MG63 (cell line): ENCODE measurements around the gene ZFPM1. TPM values are rescaled to one million over a fixed set of nuclear protein-coding genes. Genes with fewer than 3 reads are reported as not detected.

Experiments used
- DNase-seq: peaks from one replicate; pipeline ENCODE4 v3.0.0-alpha.2; 2020
- H3K27me3 ChIP-seq: fragments of 250-450 bp; sonication (Bioruptor Pico); 2 replicates; pipeline ENCODE4 v1.5.1; 2020; ENCODE audit warnings: mild to moderate bottlenecking, moderate library complexity
- H3K36me3 ChIP-seq: fragments of 250-450 bp; sonication (Bioruptor Pico); 2 replicates; pipeline ENCODE4 v1.5.1; 2020; ENCODE audit warnings: mild to moderate bottlenecking, moderate library complexity
- H3K4me3 ChIP-seq: fragments of 250-450 bp; sonication (Bioruptor Pico); 2 replicates; pipeline ENCODE4 v1.5.1; 2020; ENCODE audit warnings: mild to moderate bottlenecking, moderate library complexity
- H3K9me3 ChIP-seq: fragments of 250-450 bp; sonication (Bioruptor Pico); 2 replicates; pipeline ENCODE4 v1.5.1; 2020; ENCODE audit warnings: mild to moderate bottlenecking, moderate library complexity
- total RNA-seq: library from RNA; depleted of rRNA; stranded (reverse); fragments of >200 nt; shearing (Covaris generic); gene quantifications from 2 replicates; pipeline ENCODE4 v1.2.3, GENCODE V29; 2014; ENCODE audit warnings: low replicate concordance

The ZFPM1 gene
- total RNA-seq, 1 experiment from 2014 or later = 0.33 TPM

DNA sequence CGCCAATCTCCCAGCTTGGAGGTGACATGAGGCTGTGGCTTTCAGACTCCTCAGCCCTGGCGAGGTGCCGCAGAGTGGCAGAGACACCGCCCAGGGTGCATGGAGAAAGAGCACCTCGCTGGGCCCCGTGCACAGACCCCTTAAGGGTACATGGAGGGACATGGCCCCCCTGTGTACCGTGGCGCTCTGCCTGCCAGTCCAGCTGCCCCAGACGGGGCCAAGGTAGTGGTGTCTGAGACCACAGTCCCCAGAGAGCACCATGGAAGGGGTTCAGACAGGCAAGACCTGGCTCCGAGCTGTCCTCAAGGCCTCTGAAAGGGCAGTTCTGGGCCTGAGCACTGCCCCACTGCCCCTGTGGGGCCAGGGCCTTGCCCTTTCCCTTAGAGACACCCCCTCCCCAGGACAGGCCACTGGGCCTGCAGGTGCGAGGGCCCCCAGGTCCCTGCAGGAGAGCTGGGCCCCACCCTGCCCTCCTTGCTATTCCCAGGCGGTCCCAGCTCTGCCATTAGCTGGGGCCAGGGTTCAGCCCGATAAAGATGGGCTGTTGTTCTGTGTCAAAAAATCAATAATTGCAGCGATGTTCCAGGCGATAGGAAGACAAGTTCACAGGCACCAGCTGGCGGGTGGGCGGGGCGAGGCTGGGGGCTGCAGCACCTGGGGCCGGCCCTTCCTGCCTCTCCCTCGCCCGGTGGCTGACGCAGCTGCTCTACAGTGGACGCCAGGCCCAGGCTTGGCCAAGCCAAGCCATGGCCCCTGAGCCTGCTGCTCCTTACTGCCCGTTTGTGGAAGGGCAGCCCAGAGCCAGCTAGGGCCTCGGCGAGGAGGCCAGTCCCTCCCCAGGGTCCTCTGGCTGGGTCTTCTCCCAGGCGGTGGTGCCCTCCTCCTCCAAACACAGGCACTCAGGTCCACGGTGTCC lies 51.7 kb downstream of the ZFPM1 start:
- Histone ChIP-seq H3K9me3 (no peaks in the 10 kb centered on the region), H3K4me3 (no peak overlapping the region), H3K27me3 (no peaks in the 10 kb centered on the region), H3K36me3 (no peaks in the 10 kb centered on the region)
- DNase-seq = no peak

DNA sequence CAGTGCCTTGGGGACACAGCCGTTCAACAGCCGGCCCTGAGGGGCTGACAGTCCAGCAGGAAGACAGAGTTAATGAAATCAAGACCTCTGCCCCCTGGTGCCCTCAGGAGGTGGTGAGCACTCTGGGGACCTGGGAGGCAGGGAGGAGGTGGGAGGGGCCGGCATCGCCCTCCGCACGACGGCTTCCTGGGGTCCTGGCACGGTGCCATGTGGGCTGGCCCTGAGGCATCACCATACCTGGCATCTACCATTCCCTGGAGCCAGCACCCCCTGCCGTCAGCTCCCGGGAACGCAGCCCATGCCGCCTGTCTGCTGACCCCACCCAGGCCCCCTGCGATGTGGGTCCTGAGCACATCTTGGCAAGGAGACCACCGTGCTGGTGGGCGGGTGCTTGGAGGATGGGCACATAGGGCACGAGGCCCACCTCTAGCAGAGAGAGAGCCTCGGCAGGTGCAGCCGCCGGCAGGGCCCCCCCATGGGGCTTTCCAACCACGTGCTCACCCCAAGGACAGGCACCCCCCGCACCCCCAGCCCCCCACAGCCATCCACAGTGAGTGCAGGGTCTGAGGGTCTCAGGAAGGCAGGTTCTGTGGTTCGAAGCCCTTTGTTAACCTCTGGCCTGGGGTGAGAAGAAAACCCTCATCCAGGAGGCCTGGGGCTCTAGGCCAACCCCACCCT lies 52.5 kb downstream of the ZFPM1 start:
- H3K9me3 ChIP-seq = no peaks in the 10 kb centered on the region

DNA sequence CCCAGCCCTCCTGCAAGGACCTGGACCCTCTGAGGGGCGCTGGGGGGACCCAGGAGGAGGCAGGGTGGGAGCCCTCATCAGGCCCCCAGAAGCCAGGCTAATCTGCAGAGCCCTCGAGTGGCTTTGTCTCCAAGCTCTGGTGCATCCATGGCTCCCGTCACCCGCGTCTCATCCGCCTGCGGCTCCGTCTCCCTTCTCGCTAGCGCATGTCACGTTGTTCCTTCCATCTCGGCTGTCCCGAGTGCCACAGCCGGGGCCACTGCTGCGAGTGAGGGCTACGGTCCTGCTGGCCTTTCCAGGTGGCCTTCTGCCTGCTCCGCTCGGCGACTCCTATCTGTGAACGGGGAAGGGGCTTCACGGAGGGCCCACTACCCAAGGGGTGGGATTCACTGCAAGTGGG lies 53.6 kb downstream of the ZFPM1 start:
- DNase-seq = no peak
- Histone ChIP-seq H3K27me3 (no peaks in the 10 kb centered on the region), H3K9me3 (no peaks in the 10 kb centered on the region), H3K4me3 (no peak overlapping the region), H3K36me3 (no peaks in the 10 kb centered on the region)

More for the DNA sequence above, 52.5 kb downstream of the ZFPM1 start:
- DNase-seq = peak; percentile 30
- H3K27me3 ChIP-seq = no peaks in the 10 kb centered on the region
- no peak overlapping the region for H3K4me3 ChIP-seq
- no peaks in the 10 kb centered on the region for H3K36me3 ChIP-seq

DNA sequence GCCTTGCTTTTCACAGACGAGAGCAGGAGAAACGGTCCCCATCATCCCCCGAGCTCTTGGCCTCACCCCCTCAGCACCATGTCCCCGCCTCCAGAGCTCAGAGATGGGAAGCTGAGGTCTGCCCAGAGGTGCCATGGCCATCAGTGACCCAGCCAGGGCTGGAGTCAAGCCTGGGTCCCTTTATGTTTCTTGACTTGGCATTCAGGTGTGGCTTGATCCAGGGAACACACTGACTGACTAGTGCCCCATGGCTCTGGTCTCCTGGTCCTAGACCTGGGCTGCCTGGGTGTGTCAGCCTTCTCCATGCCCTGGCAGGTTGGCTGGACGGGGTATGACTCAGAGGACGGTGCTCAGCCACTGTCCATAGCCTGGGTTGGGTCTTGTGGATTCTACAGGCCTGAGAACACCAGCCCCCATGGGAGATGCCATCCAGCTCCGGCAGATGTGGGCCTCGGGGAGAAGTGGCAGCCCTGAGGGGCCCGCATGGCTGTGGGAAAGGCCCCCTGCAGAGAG lies 54.2 kb downstream of the ZFPM1 start:
- DNase-seq = peak; percentile 30

DNA sequence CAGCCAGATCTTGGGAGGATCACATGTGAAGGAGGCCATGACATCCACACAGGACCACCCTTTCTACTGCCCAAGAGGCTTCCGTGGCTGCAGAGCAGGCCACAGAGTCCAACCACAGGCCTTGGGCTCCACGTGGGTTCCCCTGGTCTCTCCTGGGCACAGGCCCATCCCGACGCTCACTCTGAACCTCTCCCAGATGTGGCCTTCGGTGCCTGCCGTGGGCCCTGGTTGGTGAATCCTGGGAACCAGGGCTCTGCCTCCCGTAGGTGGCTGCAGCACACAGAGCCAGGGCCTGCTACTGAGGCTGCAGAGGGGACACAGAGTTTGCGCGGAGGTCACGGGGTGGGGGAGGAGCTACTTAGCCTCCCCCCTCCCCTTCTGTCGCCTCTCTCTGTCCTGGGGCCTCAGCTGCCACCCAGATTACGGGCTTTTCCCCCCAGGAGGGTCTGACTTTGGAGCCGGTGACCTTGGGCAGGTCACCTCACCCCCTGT lies 55.3 kb downstream of the ZFPM1 start:
- no peak for DNase-seq
- no peaks in the 10 kb centered on the region for H3K9me3 ChIP-seq
- no peaks in the 10 kb centered on the region for H3K36me3 ChIP-seq
- no peak overlapping the region for H3K4me3 ChIP-seq
- H3K27me3 ChIP-seq = no peaks in the 10 kb centered on the region

More for the DNA sequence above, 54.2 kb downstream of the ZFPM1 start:
- H3K36me3 ChIP-seq = no peaks in the 10 kb centered on the region
- no peak overlapping the region for H3K4me3 ChIP-seq
- no peaks in the 10 kb centered on the region for H3K27me3 ChIP-seq
- no peaks in the 10 kb centered on the region for H3K9me3 ChIP-seq

DNA sequence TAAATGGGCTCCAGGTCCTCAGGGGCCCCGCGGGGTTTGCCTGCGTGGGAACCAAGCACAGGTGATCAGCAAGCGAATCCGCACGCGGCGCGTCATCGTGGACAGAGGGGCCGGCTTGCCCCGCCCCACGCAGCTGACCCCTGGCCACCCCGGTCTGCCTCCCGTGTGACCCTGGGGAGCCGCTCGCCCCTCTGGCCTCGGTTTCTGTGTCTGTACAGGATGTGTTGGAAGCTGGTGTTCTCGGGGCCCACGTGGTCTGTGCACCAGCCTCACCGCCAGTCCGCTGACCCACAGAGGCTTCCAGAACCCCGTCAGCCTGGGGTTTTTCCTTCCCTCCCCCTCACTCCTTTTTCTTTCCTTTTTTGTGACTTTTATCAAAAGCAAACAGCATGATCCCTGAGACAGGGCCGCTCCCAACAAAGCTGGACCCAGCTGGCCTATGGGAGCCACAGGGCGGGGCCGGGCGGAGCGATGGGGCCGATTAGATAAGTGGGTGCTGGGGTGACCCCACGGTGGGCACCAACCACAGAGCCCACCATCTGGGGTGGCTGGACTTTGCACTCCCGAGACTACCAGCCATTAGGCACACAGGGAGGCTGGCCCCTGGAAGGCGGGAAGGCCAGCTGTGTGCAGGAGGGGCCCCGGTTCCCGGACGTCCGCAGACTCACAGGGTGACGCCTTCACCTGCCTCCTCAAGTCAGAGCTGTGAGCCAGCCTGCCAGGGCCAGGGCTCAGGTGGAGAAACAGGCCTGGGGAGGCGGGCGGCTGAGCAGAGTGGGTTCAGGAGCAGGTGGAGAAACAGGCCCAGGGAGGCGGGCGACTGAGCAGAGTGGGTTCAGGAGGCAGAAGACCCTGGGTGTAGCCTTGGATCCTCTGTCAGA lies 56.0 kb downstream of the ZFPM1 start:
- no peak for DNase-seq
- H3K9me3 ChIP-seq = no peaks in the 10 kb centered on the region
- no peaks in the 10 kb centered on the region for H3K36me3 ChIP-seq
- no peak overlapping the region for H3K4me3 ChIP-seq
- no peaks in the 10 kb centered on the region for H3K27me3 ChIP-seq

DNA sequence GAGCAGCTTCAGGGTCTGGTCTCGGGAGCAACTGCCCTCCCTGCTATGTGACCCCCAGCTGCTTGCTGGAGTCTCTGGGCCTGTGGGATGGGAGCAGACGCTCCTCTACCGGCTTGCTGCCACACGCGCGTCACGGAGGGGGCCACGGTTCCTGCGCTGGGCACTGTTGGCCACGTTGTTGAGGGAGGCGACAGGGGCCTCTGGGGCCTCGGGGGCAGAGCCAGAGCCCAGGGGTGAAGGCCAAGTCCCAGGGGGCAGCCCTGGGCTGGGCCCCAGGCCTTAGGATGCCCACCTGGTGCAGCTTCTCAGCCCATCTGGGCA lies 56.6 kb downstream of the ZFPM1 start:
- H3K36me3 ChIP-seq = no peaks in the 10 kb centered on the region
- no peak overlapping the region for H3K4me3 ChIP-seq
- no peaks in the 10 kb centered on the region for H3K27me3 ChIP-seq
- no peaks in the 10 kb centered on the region for H3K9me3 ChIP-seq
- DNase-seq = no peak

DNA sequence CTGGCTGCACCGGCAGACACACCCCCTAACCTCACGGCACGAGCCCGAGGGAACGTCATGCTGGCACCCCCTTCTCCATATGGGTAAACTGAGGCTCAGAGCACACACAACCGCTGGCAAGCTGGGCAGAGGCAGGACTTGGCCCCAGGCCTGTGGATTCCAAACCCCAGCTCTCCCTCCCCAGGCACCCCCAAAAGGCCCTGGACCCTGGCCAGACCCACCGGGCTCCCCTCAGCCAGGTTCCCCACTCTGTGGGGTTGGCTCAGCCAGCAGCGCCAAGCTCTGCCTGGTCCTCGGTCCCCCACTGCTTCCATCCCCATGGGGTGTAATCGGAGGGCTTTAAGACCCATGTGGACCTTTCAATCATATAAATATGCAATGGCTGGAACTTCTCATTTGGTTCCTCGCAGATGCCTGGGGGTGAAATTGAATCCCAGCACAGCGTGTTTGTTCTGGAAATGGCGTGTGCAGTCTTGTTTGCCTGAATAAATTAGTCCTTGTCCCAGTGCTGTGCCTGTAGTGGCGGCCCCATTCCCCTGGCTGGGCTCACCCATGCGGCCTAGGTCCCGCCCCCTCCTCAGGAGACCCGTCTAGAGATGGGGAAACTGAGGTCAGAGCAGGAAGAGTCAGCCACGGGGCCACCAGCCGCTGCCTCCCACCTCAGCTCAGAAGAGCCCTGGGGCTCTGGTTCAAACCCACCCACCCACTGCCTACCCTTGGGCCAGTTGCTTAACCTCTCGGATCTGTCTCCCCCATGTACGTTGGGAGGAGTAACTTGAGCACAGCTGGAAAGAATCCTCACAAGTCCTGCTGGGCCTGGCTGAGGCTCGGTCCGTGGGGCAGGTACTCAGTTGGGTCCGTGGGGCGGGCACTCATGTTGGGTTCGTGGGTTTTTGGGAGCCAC lies 57.3 kb downstream of the ZFPM1 start:
- Histone ChIP-seq H3K4me3 (no peak overlapping the region), H3K36me3 (no peaks in the 10 kb centered on the region), H3K9me3 (no peaks in the 10 kb centered on the region), H3K27me3 (no peaks in the 10 kb centered on the region)
- no peak for DNase-seq

DNA sequence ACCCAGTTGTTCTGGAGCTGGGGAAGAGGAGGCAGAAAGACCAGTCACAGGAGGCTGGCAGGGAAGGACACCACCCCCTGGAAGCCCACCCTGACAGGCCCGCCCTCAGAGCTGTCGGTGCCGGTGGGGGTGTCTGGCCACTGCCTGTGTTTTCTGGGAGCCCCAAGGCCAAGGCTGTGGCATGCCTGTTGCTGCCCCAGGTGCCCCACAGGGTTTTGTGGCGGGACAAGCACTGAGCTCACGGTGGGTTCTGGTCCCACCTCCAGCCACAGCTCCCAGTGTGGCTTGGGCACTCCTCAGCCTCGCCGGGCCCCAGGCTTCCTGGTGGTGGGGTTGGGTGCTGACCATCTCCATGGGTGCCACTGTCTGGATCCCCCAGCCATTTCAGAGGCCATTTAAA lies 58.0 kb downstream of the ZFPM1 start:
- DNase-seq = no peak
- no peaks in the 10 kb centered on the region for H3K9me3 ChIP-seq
- H3K4me3 ChIP-seq = no peak overlapping the region
- H3K36me3 ChIP-seq = no peaks in the 10 kb centered on the region
- no peaks in the 10 kb centered on the region for H3K27me3 ChIP-seq

DNA sequence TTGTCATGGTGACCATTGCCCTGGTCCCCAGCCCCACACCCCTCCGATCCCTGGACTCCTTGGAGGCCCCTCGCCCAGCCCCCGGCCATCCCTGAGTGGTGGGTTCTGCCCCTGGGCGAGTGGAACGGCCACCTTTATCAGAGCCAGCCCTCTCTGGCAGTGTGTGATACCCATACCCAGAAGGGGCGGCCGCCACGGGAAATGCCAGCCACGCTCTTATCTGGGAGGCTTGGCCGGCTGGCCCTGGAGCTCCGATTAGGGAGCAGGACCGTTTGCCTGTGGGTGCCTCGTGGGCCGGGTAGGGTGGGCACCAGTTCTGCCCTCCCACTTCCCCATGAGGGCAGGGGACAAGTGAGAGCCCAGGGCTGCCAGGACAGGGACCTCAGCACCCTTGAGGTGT lies 58.8 kb downstream of the ZFPM1 start:
- H3K4me3 ChIP-seq = no peak overlapping the region
- no peak for DNase-seq
- H3K36me3 ChIP-seq = no peaks in the 10 kb centered on the region
- no peaks in the 10 kb centered on the region for H3K9me3 ChIP-seq
- no peaks in the 10 kb centered on the region for H3K27me3 ChIP-seq

DNA sequence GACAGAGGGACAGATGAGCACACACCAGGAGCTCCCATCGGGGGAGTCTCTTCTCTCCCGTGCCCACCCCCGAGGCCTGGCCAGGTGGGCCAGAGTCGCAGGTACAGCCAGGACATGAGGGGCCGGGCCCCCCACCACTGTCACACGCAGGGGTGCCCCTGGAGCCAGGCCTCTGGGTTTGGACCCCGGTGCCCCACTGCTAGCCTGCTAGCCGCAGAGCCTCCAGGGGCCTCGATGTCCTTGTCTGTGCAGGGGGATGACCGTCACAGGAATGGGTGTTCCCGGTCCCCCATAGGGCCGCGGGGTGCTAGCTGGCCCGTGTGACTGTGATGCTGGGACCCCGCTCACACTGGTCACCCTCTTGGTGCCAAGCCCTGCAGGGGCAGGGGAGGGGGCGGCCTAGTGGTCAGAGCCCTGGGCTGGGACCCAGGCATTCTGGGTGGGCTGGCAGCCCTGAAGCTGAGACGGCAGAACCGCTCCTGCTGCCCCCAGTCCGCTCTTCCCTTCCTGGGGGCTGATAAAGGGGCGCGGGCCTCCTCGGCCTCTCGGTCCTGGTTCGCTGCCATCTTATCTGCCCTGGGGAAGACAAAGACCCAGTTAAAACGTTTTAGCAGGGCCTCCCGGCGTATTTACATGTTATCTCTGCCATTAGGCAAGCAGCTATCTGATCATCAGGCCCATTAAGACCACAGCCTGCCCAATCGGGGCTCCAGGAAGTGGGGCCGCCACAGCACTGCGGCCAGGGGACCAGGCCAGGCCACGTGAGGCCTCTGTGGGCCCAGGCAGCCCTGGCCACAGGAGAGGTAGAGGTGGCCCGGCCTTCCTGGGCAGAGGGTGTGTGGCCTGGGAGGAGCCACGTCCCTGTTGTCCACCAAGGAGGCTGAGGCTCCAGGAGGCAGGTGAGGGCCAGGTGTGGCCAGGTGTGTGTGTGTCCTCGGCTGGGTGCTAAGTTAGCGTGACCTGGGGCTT lies 59.9 kb downstream of the ZFPM1 start:
- Histone ChIP-seq H3K36me3 (no peaks in the 10 kb centered on the region), H3K27me3 (no peaks in the 10 kb centered on the region), H3K9me3 (no peaks in the 10 kb centered on the region), H3K4me3 (no peak overlapping the region)
- DNase-seq = no peak

DNA sequence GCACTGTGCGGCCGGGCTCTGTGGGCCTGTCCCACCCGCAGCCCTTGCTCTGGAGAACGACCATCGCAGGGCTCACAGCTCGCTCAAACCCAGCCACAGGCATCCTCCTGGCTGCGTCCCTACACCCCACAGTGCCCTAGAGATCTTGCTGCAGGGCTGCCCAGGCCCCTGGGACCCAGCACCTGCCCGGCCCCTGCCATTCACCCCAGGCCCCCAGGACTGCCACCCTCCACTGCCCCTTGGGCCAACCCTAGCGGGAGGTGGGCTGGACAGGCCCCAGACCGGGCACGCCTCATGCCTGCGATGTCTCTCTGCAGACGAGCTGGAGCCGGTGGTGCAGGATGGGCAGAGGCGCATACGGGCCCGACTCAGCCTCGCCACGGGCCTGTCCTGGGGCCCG lies 61.0 kb downstream of the ZFPM1 start:
- Histone ChIP-seq H3K9me3 (no peaks in the 10 kb centered on the region), H3K36me3 (no peaks in the 10 kb centered on the region), H3K27me3 (no peaks in the 10 kb centered on the region), H3K4me3 (no peak overlapping the region)
- no peak for DNase-seq

DNA sequence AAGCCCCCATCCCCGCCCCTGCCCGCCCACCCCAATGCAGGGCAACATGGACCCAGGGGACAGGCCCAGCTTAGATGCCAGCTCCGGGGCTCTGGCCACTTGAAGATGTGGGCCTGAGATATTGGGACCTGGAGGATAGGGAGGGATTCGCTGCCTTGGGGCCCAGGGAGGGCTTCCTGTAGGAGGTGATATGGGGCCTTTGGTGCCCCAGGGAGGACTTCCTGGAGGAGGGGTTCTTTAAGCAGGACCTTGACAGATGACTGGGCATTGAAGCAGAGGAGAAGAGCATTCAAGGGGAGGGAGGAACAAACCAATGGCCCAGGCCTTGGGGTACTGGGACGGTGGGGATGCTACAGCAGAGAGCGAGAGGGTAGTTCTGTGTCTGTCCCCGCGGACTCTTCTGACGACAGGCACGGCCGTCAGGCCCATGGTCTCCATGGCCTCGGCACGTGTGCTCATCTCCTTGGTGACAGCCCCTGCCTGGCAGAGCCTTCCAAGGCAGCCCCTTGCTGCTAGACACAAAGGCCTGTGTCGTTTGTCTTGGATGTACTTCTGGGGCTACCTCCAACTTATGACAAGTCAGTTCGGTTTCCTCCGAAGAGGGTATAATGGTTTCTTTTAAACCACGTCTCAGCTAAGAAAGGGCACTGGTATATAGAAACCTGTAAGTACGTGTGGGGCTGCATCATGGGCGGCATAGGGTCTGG lies 61.6 kb downstream of the ZFPM1 start:
- no peaks in the 10 kb centered on the region for H3K36me3 ChIP-seq
- no peaks in the 10 kb centered on the region for H3K27me3 ChIP-seq
- no peak for DNase-seq
- H3K9me3 ChIP-seq = no peaks in the 10 kb centered on the region
- H3K4me3 ChIP-seq = no peak overlapping the region

DNA sequence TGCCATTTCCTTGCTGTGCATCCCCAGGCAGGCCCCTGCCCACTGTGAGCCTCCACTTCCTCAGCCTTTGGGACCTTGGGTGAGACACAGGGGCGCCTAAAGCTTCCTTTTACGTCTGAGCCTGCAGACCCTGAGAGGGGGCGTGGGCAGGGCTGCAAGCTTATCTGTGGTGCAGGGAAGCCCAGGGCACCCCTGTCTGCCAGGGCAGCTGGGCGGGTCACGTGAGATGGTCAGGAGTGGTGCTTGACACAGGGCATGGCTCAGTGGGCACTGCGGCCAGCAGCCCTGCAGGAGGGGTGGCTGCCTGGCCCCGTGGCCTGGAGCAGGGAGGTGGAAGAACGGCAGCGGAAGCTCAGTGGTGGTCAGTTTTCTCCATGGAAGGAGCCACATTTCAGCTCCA lies 62.3 kb downstream of the ZFPM1 start:
- DNase-seq = no peak
- H3K27me3 ChIP-seq = no peaks in the 10 kb centered on the region
- no peaks in the 10 kb centered on the region for H3K9me3 ChIP-seq
- H3K36me3 ChIP-seq = no peaks in the 10 kb centered on the region
- no peak overlapping the region for H3K4me3 ChIP-seq
